Parathyroid adenoma (tissue), 2 donors: ENCODE measurements around the gene USF2.

Experiments
- H2AFZ ChIP-seq: fragments of 300-600 bp; sonication (generic); one replicate; pipeline ENCODE4 v1.7.0; 2017; ENCODE audit warnings: antibody characterized with exemption, mild to moderate bottlenecking
- H3K27ac ChIP-seq: fragments of 300-600 bp; sonication (generic); one replicate; pipeline ENCODE4 v1.7.0; 2017
- H3K27me3 ChIP-seq: fragments of 300-600 bp; sonication (generic); one replicate; pipeline ENCODE4 v1.7.0; 2017; ENCODE audit warnings: low read length; ENCODE audit not compliant: control insufficient read depth, insufficient read depth
- H3K36me3 ChIP-seq: fragments of 300-600 bp; sonication (generic); one replicate; pipeline ENCODE4 v1.7.0; 2017; ENCODE audit warnings: low read length; ENCODE audit not compliant: control insufficient read depth, insufficient read depth
- H3K4me1 ChIP-seq: fragments of 300-600 bp; sonication (generic); one replicate; pipeline ENCODE4 v1.7.0; 2017; ENCODE audit warnings: control low read depth
- H3K4me2 ChIP-seq: fragments of 300-600 bp; sonication (generic); one replicate; pipeline ENCODE4 v1.7.0; 2017; ENCODE audit warnings: low read length
- H3K4me3 ChIP-seq: fragments of 300-600 bp; sonication (generic); one replicate; pipeline ENCODE4 v1.7.0; 2017; ENCODE audit warnings: low read depth, low read length
- H3K79me2 ChIP-seq: fragments of 300-600 bp; sonication (generic); one replicate; pipeline ENCODE4 v1.7.0; 2017; ENCODE audit warnings: control low read depth
- H3K9ac ChIP-seq: fragments of 300-600 bp; sonication (generic); one replicate; pipeline ENCODE4 v1.7.0; 2017; ENCODE audit warnings: mild to moderate bottlenecking
- H3K9me3 ChIP-seq: fragments of 300-600 bp; sonication (generic); one replicate; pipeline ENCODE4 v1.7.0; 2017; ENCODE audit warnings: low read length; ENCODE audit not compliant: control insufficient read depth
- CTCF ChIP-seq: fragments of 300-600 bp; sonication (generic); IDR thresholded peaks from one replicate; pipeline ENCODE4 v1.7.0; 2017; ENCODE audit warnings: antibody characterized with exemption, mild to moderate bottlenecking
- donor health status: primary hyperparathyroidism.

Gene USF2

DNA sequence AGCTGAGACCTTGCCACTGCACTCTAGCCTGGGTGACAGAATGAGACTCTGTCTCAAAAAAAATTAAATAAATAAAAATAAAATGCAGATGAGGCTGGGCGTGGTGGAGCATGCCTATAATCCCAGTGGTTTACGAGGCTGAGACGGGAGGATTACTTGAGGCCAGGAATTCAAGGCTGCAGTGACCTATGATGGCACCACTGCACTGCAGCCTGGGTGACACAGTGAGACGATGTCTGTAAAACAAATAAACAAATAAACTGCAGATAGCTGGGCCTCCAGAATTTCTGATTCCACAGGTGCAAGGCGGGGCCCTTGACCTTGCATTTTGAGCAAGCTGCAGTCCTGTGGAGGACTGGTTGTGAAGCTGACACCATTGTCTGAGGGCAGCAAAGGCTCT lies 20.1 kb downstream of the USF2 start:
- Histone ChIP-seq H3K9me3 (no peaks in the 10 kb centered on the region), H3K4me3 (no peak overlapping the region), H3K27me3 (no peaks in the 10 kb centered on the region), H3K36me3 (no peaks in the 10 kb centered on the region), H3K27ac (no peak overlapping the region), H2AFZ (no peak overlapping the region), H3K4me2 (no peak overlapping the region), H3K4me1 (peaks cover 6% of the 10 kb centered on the region), H3K79me2 (no peaks in the 10 kb centered on the region), H3K9ac (no peak overlapping the region)
- TF ChIP-seq CTCF = no peak

- H3K27ac ChIP-seq = no peak overlapping the region
- H3K79me2 ChIP-seq = no peaks in the 10 kb centered on the region
- no peak overlapping the region for H2AFZ ChIP-seq
- H3K9me3 ChIP-seq = no peaks in the 10 kb centered on the region
- no peak overlapping the region for H3K9ac ChIP-seq
- no peak for TF ChIP-seq CTCF
- H3K36me3 ChIP-seq = no peaks in the 10 kb centered on the region
- peak overlapping the region; percentile 49 for H3K4me2 ChIP-seq
- H3K4me1 ChIP-seq = peaks cover 6% of the 10 kb centered on the region
- no peaks in the 10 kb centered on the region for H3K27me3 ChIP-seq
- no peak overlapping the region for H3K4me3 ChIP-seq
Measured at GRCh38 chr19:35290381-35291127, 21.8 kb downstream of the USF2 start.

DNA sequence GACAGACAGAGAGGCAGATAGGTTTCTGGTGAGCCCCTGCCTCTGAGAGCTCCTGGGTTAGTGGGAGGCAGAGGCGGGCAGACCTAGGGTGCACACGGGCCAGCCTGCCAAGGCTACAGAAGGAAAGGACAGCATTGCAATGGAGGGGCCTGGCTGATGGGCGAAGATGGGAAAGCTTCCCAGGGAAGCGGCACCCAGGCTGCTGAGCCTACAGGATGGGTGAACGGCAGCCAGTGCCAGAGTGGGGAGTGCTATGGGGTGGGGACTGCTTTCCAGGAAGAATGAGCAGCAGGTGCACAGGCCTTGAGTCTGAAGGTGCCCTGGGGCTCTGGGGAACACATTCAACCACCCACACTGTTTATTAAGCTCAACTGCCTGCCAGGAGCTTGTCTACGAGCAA lies 22.5 kb downstream of the USF2 start:
- Histone ChIP-seq H2AFZ (no peak overlapping the region), H3K27me3 (no peaks in the 10 kb centered on the region), H3K4me1 (peaks cover 6% of the 10 kb centered on the region), H3K36me3 (no peaks in the 10 kb centered on the region), H3K9ac (no peak overlapping the region), H3K79me2 (no peaks in the 10 kb centered on the region), H3K4me3 (no peak overlapping the region), H3K4me2 (no peak overlapping the region), H3K27ac (no peak overlapping the region), H3K9me3 (no peaks in the 10 kb centered on the region)
- no peak for TF ChIP-seq CTCF

DNA sequence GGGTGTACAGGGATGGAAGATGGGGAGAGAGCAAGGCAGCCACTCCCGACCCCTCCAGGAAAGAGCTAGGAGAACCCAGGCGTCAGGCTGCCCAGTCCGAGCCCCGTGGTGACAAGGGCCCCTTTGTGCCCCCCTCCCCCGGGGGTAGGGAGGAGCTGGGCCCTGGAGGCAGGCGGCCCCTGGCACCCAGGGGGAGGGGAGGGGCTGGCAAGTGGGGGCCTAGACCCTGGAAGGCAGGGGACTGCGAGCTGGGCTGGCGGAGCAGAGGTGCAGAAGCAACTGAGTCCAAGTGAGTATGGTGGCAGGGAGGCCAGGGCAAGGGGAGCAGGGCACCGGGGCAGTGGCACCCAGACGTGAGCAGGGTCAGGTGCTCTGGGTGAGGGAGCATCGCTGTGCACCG lies 23.2 kb downstream of the USF2 start, which contains the start of gene MAG:
Gene MAG, plus strand, starts transcription at position 246 of the 400 bp plus-strand sequence. CDS start 3,248 bp downstream, outside the sequence.
- no peak within 1 kb of the TSS for H3K4me3 ChIP-seq

More for the DNA sequence above, 23.2 kb downstream of the USF2 start, which contains the start of gene MAG:
- Histone ChIP-seq H3K27me3 (no peaks in the 10 kb centered on the region), H3K36me3 (no peaks in the 10 kb centered on the region), H3K9me3 (no peaks in the 10 kb centered on the region), H3K9ac (no peak within 1 kb of the TSS), H2AFZ (no peak within 1 kb of the TSS), H3K27ac (no peak within 1 kb of the TSS), H3K4me1 (peaks cover 6% of the 10 kb centered on the region), H3K79me2 (no peaks in the 10 kb centered on the region), H3K4me2 (no peak within 1 kb of the TSS)
- TF ChIP-seq CTCF = no peak
